WTC11 (cell line): Measurements from ENCODE around the gene ID3. TPM values are rescaled to one million over a fixed set of nuclear protein-coding genes. Genes with fewer than 3 reads are reported as not detected.

Source experiments
- ATAC-seq: fragments of 200-7000 bp; cut with Tn5 transposase; 2 replicates; pipeline ENCODE4 v1.10.0; 2021; ENCODE audit warnings: mild to moderate bottlenecking, moderate library complexity
- CTCF ChIA-PET: fragments of 300-600 bp; sonication (Branson Sonifier 250); formaldehyde crosslinking; loops from one replicate; lab custom pipeline; 2021; ENCODE audit warnings: antibody characterized with exemption; lab: Charles Lee
- POLR2A ChIA-PET: fragments of 350-600 bp; sonication (Branson Sonifier 250); formaldehyde crosslinking; loops from one replicate; lab custom pipeline; 2021; ENCODE audit warnings: antibody characterized with exemption; lab: Charles Lee
- DNase-seq: peaks from one replicate; pipeline ENCODE4 v3.0.0; 2021; ENCODE audit warnings: low spot score
- H3K27ac Mint-ChIP-seq: 2 replicates; pipeline ENCODE4 v1.8.0; 2021; ENCODE audit warnings: mixed read lengths
- H3K27me3 Mint-ChIP-seq: 2 replicates; pipeline ENCODE4 v1.8.0; 2021; ENCODE audit warnings: low read depth, mild to moderate bottlenecking, moderate library complexity, mixed read lengths
- H3K36me3 Mint-ChIP-seq: 2 replicates; pipeline ENCODE4 v1.8.0; 2021; ENCODE audit warnings: mixed read lengths
- H3K4me1 Mint-ChIP-seq: 2 replicates; pipeline ENCODE4 v1.8.0; 2022; ENCODE audit warnings: mixed read lengths
- H3K4me3 Mint-ChIP-seq: 2 replicates; pipeline ENCODE4 v1.8.0; 2021; ENCODE audit warnings: mild to moderate bottlenecking, moderate library complexity, mixed read lengths
- H3K9me3 Mint-ChIP-seq: 2 replicates; pipeline ENCODE4 v1.8.0; 2021; ENCODE audit warnings: mixed read lengths
- ATF1 ChIP-seq: sonication (generic); formaldehyde crosslinking; IDR thresholded peaks from 2 replicates; pipeline ENCODE4 v1.8.1; 2023; ENCODE audit warnings: mild to moderate bottlenecking, moderate library complexity, missing genetic modification reagents
- CREM ChIP-seq: sonication (generic); formaldehyde crosslinking; IDR thresholded peaks from 2 replicates; pipeline ENCODE4 v1.8.1; 2022; ENCODE audit warnings: mild to moderate bottlenecking, missing genetic modification reagents, moderate library complexity
- ELF4 ChIP-seq: sonication (generic); formaldehyde crosslinking; IDR thresholded peaks from 2 replicates; pipeline ENCODE4 v1.8.1; 2022; ENCODE audit warnings: low read depth, mild to moderate bottlenecking, moderate library complexity, missing genetic modification reagents
- ETV6 ChIP-seq: sonication (generic); formaldehyde crosslinking; IDR thresholded peaks from 2 replicates; pipeline ENCODE4 v1.8.1; 2022; ENCODE audit warnings: mild to moderate bottlenecking, missing genetic modification reagents
- FOXK1 ChIP-seq: sonication (generic); formaldehyde crosslinking; IDR thresholded peaks from 2 replicates; pipeline ENCODE4 v1.8.0; 2022; ENCODE audit warnings: mild to moderate bottlenecking, moderate library complexity, missing genetic modification reagents
- FOXP1 ChIP-seq: sonication (generic); formaldehyde crosslinking; IDR thresholded peaks from 2 replicates; pipeline ENCODE4 v1.8.0; 2022; ENCODE audit warnings: missing genetic modification reagents, mild to moderate bottlenecking, moderate library complexity, borderline replicate concordance
- FOXP4 ChIP-seq: sonication (generic); formaldehyde crosslinking; IDR thresholded peaks from 2 replicates; pipeline ENCODE4 v1.8.0; 2022; ENCODE audit warnings: mild to moderate bottlenecking, missing genetic modification reagents
- GABPB1 ChIP-seq: sonication (generic); formaldehyde crosslinking; IDR thresholded peaks from 2 replicates; pipeline ENCODE4 v1.8.1; 2023; ENCODE audit warnings: mild to moderate bottlenecking, missing genetic modification reagents
- GTF2I ChIP-seq: fragments of 250-450 bp; sonication (Bioruptor Pico); conservative IDR thresholded peaks from 2 replicates; pipeline ENCODE4 v1.4.0; 2021; ENCODE audit warnings: mild to moderate bottlenecking
- JUN ChIP-seq: sonication (generic); formaldehyde crosslinking; IDR thresholded peaks from 2 replicates; pipeline ENCODE4 v1.8.0; 2023; ENCODE audit warnings: mild to moderate bottlenecking, missing genetic modification reagents
- KAT7 ChIP-seq: sonication (generic); formaldehyde crosslinking; IDR thresholded peaks from 2 replicates; pipeline ENCODE4 v1.8.1; 2023; ENCODE audit warnings: missing genetic modification reagents, mild to moderate bottlenecking, borderline replicate concordance
- MAX ChIP-seq: sonication (generic); formaldehyde crosslinking; IDR thresholded peaks from 2 replicates; pipeline ENCODE4 v1.8.0; 2022; ENCODE audit warnings: mild to moderate bottlenecking, missing genetic modification reagents
- MXD4 ChIP-seq: fragments of 250-450 bp; sonication (Bioruptor Pico); IDR thresholded peaks from 2 replicates; pipeline ENCODE4 v1.8.0; 2021; ENCODE audit warnings: mild to moderate bottlenecking, moderate library complexity, borderline replicate concordance
- NFE2L1 ChIP-seq: sonication (generic); formaldehyde crosslinking; IDR thresholded peaks from 2 replicates; pipeline ENCODE4 v1.8.1; 2023; ENCODE audit warnings: missing genetic modification reagents
- PRRX2 ChIP-seq: fragments of 250-450 bp; sonication (Bioruptor Pico); IDR thresholded peaks from 2 replicates; pipeline ENCODE4 v1.8.0; 2021; ENCODE audit warnings: mild to moderate bottlenecking
- TEAD1 ChIP-seq: sonication (generic); formaldehyde crosslinking; IDR thresholded peaks from 2 replicates; pipeline ENCODE4 v1.8.0; 2022; ENCODE audit warnings: mild to moderate bottlenecking, missing genetic modification reagents
- TEAD4 ChIP-seq: sonication (generic); formaldehyde crosslinking; IDR thresholded peaks from 2 replicates; pipeline ENCODE4 v1.8.0; 2022; ENCODE audit warnings: mild to moderate bottlenecking, missing genetic modification reagents
- USF2 ChIP-seq: sonication (generic); formaldehyde crosslinking; IDR thresholded peaks from 2 replicates; pipeline ENCODE4 v1.8.1; 2023; ENCODE audit warnings: mild to moderate bottlenecking, missing genetic modification reagents, moderate library complexity
- ZBTB43 ChIP-seq: sonication (generic); formaldehyde crosslinking; IDR thresholded peaks from 2 replicates; pipeline ENCODE4 v1.8.1; 2023; ENCODE audit warnings: mild to moderate bottlenecking, missing genetic modification reagents
- ZMAT4 ChIP-seq: fragments of 250-450 bp; sonication (Bioruptor Pico); IDR thresholded peaks from 2 replicates; pipeline ENCODE4 v1.9.0; 2021; ENCODE audit warnings: mild to moderate bottlenecking
- ZNF121 ChIP-seq: sonication (generic); formaldehyde crosslinking; IDR thresholded peaks from 2 replicates; pipeline ENCODE4 v1.8.0; 2023; ENCODE audit warnings: missing genetic modification reagents
- total RNA-seq: library from RNA; stranded (reverse); gene quantifications from 3 replicates; pipeline ENCODE4 v1.2.3, GENCODE V29; 2021

Gene ID3
- total RNA-seq, 1 experiment from 2014 or later = 168 TPM

GRCh38 chr1:23533246-23534023, 25.9 kb downstream of the ID3 start (continued):
- TF ChIP-seq MAX (CRISPR knock-in tag) (no peak), USF2 (no peak), ETV6 (CRISPR knock-in tag) (no peak), FOXK1 (CRISPR knock-in tag) (no peak), TEAD4 (CRISPR knock-in tag) (no peak), NFE2L1 (CRISPR knock-in tag) (no peak), ZBTB43 (CRISPR knock-in tag) (no peak), ZMAT4 (no peak), GTF2I (CRISPR knock-in tag) (no peak)
- TF ChIP-seq, all 79 proteins: peak for 0

GRCh38 chr1:23531562-23532094, 27.7 kb downstream of the ID3 start:
- ATAC-seq (no peak), DNase-seq (no peak)
- H3K27me3 Mint-ChIP-seq = peaks cover 52% of the 10 kb centered on the region
- peak overlapping the region; percentile 80 for H3K4me3 Mint-ChIP-seq
- H3K9me3 Mint-ChIP-seq = no peaks in the 10 kb centered on the region
- TF ChIP-seq ZNF121 (CRISPR knock-in tag) (0 out of 2 replicates have a peak, but pooled peaks have one; percentile 50), JUN (no peak)
- peaks cover 18% of the 10 kb centered on the region for H3K4me1 Mint-ChIP-seq
- H3K27ac Mint-ChIP-seq = no peak overlapping the region
- ChIA-PET CTCF (interaction anchor here (0.6 to 5.9 kb wide), 21 partner anchors 8 to 449 kb away, joined by 3 to 58 read pairs (median 5); partner anchors contain the start of genes ASAP3, RPL11 and SRSF10), POLR2A (interaction anchor here (0.9 to 1.3 kb wide), 4 partner anchors 23 to 187 kb away, joined by 3 to 10 read pairs (median 4); partner anchors contain the start of genes HNRNPR and RPL11)
- no peaks in the 10 kb centered on the region for H3K36me3 Mint-ChIP-seq

GRCh38 chr1:23530747-23531561, 28.3 kb downstream of the ID3 start, which contains the start of gene E2F2:
Gene E2F2, minus strand, starts transcription at chr1:23531233. Its CDS starts 440 bp downstream, at chr1:23530793.
- Mint-ChIP-seq H3K27me3 (peaks cover 52% of the 10 kb centered on the region), H3K4me1 (peaks cover 23% of the 10 kb centered on the region), H3K36me3 (no peaks in the 10 kb centered on the region), H3K27ac (no peak within 1 kb of the TSS), H3K9me3 (no peaks in the 10 kb centered on the region), H3K4me3 (peak within 1 kb of the TSS; percentile 80)
- ATAC-seq (peak; percentile 81), DNase-seq (peak; percentile 78)
- ChIA-PET CTCF (interaction anchor here (0.5 to 5.9 kb wide), 24 partner anchors 9 to 449 kb away, joined by 3 to 58 read pairs (median 5); partner anchors contain the start of genes ASAP3, PITHD1, RPL11 and SRSF10), POLR2A (interaction anchor here (0.6 to 1.3 kb wide), 8 partner anchors 27 to 187 kb away, joined by 3 to 10 read pairs (median 3); partner anchors contain the start of genes HNRNPR, ID3 and RPL11)
- TF ChIP-seq PRRX2 = no peak
- TF ChIP-seq ATF1 = 0 out of 2 replicates have a peak, but pooled peaks have one; percentile 7
- TF ChIP-seq ZBTB43 (CRISPR knock-in tag) = no peak; the same call in 1 of the 2 replicates
- TF ChIP-seq GABPB1 (CRISPR knock-in tag) = peak; percentile 51; the same call in 1 of the 2 replicates
- TF ChIP-seq CREM (CRISPR knock-in tag) = peak; percentile 77; the same call in 1 of the 2 replicates
- TF ChIP-seq FOXP4 (CRISPR knock-in tag) = no peak
- TF ChIP-seq ELF4 (CRISPR knock-in tag) = peak; percentile 91
- TF ChIP-seq KAT7 = peak; percentile 56; the same call in 1 of the 2 replicates
- TF ChIP-seq ZMAT4 = no peak
- peak; percentile 70; the same call in 1 of the 2 replicates for TF ChIP-seq TEAD1
- TF ChIP-seq NFE2L1 (CRISPR knock-in tag) = peak; percentile 51; the same call in 1 of the 2 replicates
- TF ChIP-seq MAX (CRISPR knock-in tag) = peak; percentile 80
- peak; percentile 81 for TF ChIP-seq FOXP1 (CRISPR knock-in tag)
- TF ChIP-seq MXD4 (CRISPR knock-in tag) = no peak
